ENCODE data around the gene KDELR3.

- TF ChIP-seq CTCF (IDR thresholded peaks at IDR 0.05 in 2 of 3, conservative IDR thresholded peaks at IDR 0.05 in 1 of 3; ENCODE audit: borderline replicate concordance in 1 of 3, insufficient read depth in 1 of 3, low read depth in 2 of 3, low read length in 2 of 3) (no peak), EZH2 (IDR thresholded peaks at IDR 0.05) (no peak), EGR1 (IDR thresholded peaks at IDR 0.05; ENCODE audit: low read depth) (no peak), ZNF274 (IDR thresholded peaks at IDR 0.05; ENCODE audit: low read depth, low read length) (no peak), REST (IDR thresholded peaks at IDR 0.05; ENCODE audit: low read depth) (no peak), POLR2A (IDR thresholded peaks at IDR 0.05; ENCODE audit: borderline replicate concordance, extremely low read depth, insufficient read depth, insufficient read length) (no peak), MAX (IDR thresholded peaks at IDR 0.05) (no peak), SP1 (IDR thresholded peaks at IDR 0.05; ENCODE audit: low read depth) (no peak)
Measured at GRCh38 chr22:38461057-38461413, 6.9 kb upstream of the KDELR3 start.

All from HCT116 (cell line).